Measurements from ENCODE around the gene SRD5A1. TPM values are rescaled to one million over a fixed set of nuclear protein-coding genes. Genes with fewer than 3 reads are reported as not detected.

Gene SRD5A1
- total RNA-seq, 1 experiment from 2014 or later: 29.9 TPM

DNA sequence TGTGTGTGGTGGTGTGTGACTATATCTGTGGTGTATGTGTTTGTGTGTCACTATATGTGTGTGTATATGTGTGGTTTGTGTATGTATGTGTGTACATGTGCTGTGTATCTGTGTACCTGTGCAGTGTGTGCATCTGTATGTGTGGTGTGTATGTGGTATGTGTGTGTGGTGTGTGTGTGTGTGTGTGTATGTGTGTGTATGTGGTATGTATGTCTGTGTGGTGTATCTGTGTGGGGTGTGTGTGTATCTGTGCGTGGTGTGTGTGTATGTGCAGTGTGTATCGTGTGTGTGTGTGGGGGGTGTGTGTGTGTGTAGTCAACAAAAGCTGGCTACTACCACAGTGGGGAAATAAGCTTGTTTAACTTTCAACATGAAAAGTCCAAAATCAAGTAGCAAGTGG, 48.4 kb downstream of the SRD5A1 start:
- Histone ChIP-seq H3K79me2 (ENCODE audit: insufficient read depth, low read length) (no peaks in the 10 kb centered on the region), H3K23me2 (ENCODE audit: insufficient read length, low read depth, low read length, poor library complexity, severe bottlenecking) (no peaks in the 10 kb centered on the region), H3K18ac (ENCODE audit: insufficient read length, low read depth, low read length) (no peak overlapping the region), H3K14ac (ENCODE audit: insufficient read depth, low read length) (no peak overlapping the region), H2BK120ac (ENCODE audit: low read depth, low read length, poor library complexity, severe bottlenecking) (no peak overlapping the region), H3K4me2 (ENCODE audit: insufficient read depth, insufficient read length, low read length) (no peak overlapping the region), H3T11ph (ENCODE audit: low read length) (no peak overlapping the region), H3K27ac (ENCODE audit: insufficient read length, low read depth, low read length) (no peak overlapping the region), H2BK15ac (ENCODE audit: low read depth, low read length) (no peak overlapping the region), H2BK12ac (ENCODE audit: insufficient read length, low read depth, low read length) (no peak overlapping the region), H2BK5ac (ENCODE audit: insufficient read length, low read length) (no peak overlapping the region), H4K8ac (replicated peaks; ENCODE audit: insufficient read length, low read depth, low read length) (no peak overlapping the region), H3K27me3 (ENCODE audit: insufficient read depth, low read length) (no peaks in the 10 kb centered on the region; the same call in 1 of the 2 replicates), H3K4me1 (ENCODE audit: insufficient read depth, low read length) (no peaks in the 10 kb centered on the region), H2BK20ac (ENCODE audit: low read depth, low read length, poor library complexity, severe bottlenecking) (no peak overlapping the region), H4K91ac (ENCODE audit: insufficient read length, low read depth, low read length) (no peak overlapping the region), H3K4ac (ENCODE audit: low read depth, low read length) (no peak overlapping the region), H4K20me1 (ENCODE audit: control insufficient read depth, insufficient read depth, insufficient read length) (no peaks in the 10 kb centered on the region), H2AFZ (ENCODE audit: low read length) (no peak overlapping the region), H3K23ac (ENCODE audit: insufficient read length, low read depth, low read length) (no peak overlapping the region), H3K9me3 (ENCODE audit: control insufficient read depth, low read depth, low read length) (no peaks in the 10 kb centered on the region), H3K56ac (ENCODE audit: insufficient read length, low read depth, low read length) (no peak overlapping the region), H3K79me1 (ENCODE audit: insufficient read depth, low read depth, low read length, poor library complexity, severe bottlenecking) (no peaks in the 10 kb centered on the region), H4K5ac (ENCODE audit: insufficient read length, low read depth, low read length) (no peak overlapping the region), H2AK5ac (ENCODE audit: insufficient read length, low read length) (no peak overlapping the region), H3K9ac (ENCODE audit: extremely low read depth, insufficient read length, low read length) (no peak overlapping the region)
- H3K27ac Mint-ChIP-seq: no peak overlapping the region
- H3K4me1 Mint-ChIP-seq: peaks cover 2% of the 10 kb centered on the region in 2 experiments; a peak in 3 of 4 replicates
- peaks cover under 1 to 1% of the 10 kb centered on the region in 2 experiments; a peak in 3 of 5 replicates for H3K9me3 Mint-ChIP-seq
- DNase-seq: no peak
- no peak for TF ChIP-seq CTCF (conservative IDR thresholded peaks at IDR 0.05)
- H3K4me3 Mint-ChIP-seq: no peak overlapping the region
- peaks cover 43% of the 10 kb centered on the region for H3K27me3 Mint-ChIP-seq (ENCODE audit: low read depth)
- peaks cover 0 to 5% (median 0%) of the 10 kb centered on the region in 3 experiments; a peak in 3 of 7 replicates for H3K36me3 Mint-ChIP-seq (ENCODE audit: insufficient read depth in 1 of 3, low read depth in 3 of 3)
- WGBS (ENCODE audit: extremely low coverage, insufficient read length, low lambda C conversion rate): no CpG with 5 or more reads among the region's 2 CpGs

All from H9 (cell line).